Dermis microvascular lymphatic vessel endothelial cell (primary cell): ENCODE results near the gene TMEM69. TPM values are rescaled to one million over a fixed set of nuclear protein-coding genes. Genes with fewer than 3 reads are reported as not detected.
"Not testable (repeated sequence)": the region's sequence is repeated elsewhere in the genome, so short reads cannot be mapped to it uniquely, and the experiment has no call there.

Experiments
- DNase-seq, 2 donors: peaks; one replicate each; pipeline versions ENCODE4 v3.0.0 to v3.0.0-alpha.2; 2010; ENCODE audit warnings: low read depth in 2 of 2
- total RNA-seq: library from RNA; depleted of rRNA; stranded (reverse); fragments of >200 nt; gene quantifications from 2 replicates; pipeline ENCODE4 v1.2.1, GENCODE V29; 2014

The TMEM69 gene
- total RNA-seq, 1 donor from 2014 or later, result 10.3 TPM

GRCh38 chr1:45730780-45731319 is 42.9 kb downstream of the TMEM69 start:
- DNase-seq, result no peak

- no peak for DNase-seq
These were observed 51.2 kb downstream of the TMEM69 start for GRCh38 chr1:45739137-45739536.

GRCh38 chr1:45739641-45740156 is 51.7 kb downstream of the TMEM69 start:
- DNase-seq, result not testable (repeated sequence)

Other genes with a start within 250 kb of the TMEM69 start
- gene TESK2, start 197.0 kb upstream of the TMEM69 start, total RNA-seq, result 4.2 and 5.9 TPM in 2 replicates
- 0.25 and 0.64 TPM in 2 replicates for gene CCDC163, start 188.1 kb upstream of the TMEM69 start, total RNA-seq
- 1.2 and 1.3 TPM in 2 replicates for gene MMACHC, start 187.9 kb upstream of the TMEM69 start, total RNA-seq
- 625 and 802 TPM in 2 replicates for gene PRDX1, start 166.3 kb upstream of the TMEM69 start, total RNA-seq
- 185 and 277 TPM in 2 replicates for gene AKR1A1, start 137.4 kb upstream of the TMEM69 start, total RNA-seq
- gene NASP, start 104.1 kb upstream of the TMEM69 start, total RNA-seq, result 64.9 and 69.4 TPM in 2 replicates
- gene CCDC17, start 64.1 kb upstream of the TMEM69 start, total RNA-seq, result 0.51 and 1.0 TPM in 2 replicates
- gene GPBP1L1, start 1.6 kb upstream of the TMEM69 start, total RNA-seq, result 74.6 and 80.0 TPM in 2 replicates
- 4.1 and 5.3 TPM in 2 replicates for gene IPP, start 62.5 kb downstream of the TMEM69 start, total RNA-seq
- 11.1 and 11.2 TPM in 2 replicates for gene MAST2, start 115.4 kb downstream of the TMEM69 start, total RNA-seq